Left renal pelvis (tissue), 4 donors: Measurements from ENCODE around the gene PSAPL1. TPM values are rescaled to one million over a fixed set of nuclear protein-coding genes. Genes with fewer than 3 reads are reported as not detected.

Experiments
- DNase-seq, 4 donors: peaks; one replicate each; pipeline ENCODE4 v3.0.0-alpha.2; 2013; ENCODE audit warnings: low read depth in 4 of 4, low spot score in 3 of 4
- polyA plus RNA-seq, 4 donors: library from polyadenylated mRNA; unstranded; fragments of 120-200 nt; gene quantifications; one replicate each; pipeline ENCODE4 v1.2.1, GENCODE V29; 2013; ENCODE audit not compliant: insufficient read length in 4 of 4

The PSAPL1 gene
- polyA plus RNA-seq, 4 donors, result not detected

- DNase-seq, result no peak
These were observed 13.2 kb downstream of the PSAPL1 start for GRCh38 chr4:7421356-7422150.

- DNase-seq, result no peak
These were observed 14.1 kb downstream of the PSAPL1 start for GRCh38 chr4:7420661-7421040.

- no peak for DNase-seq
These were observed 14.6 kb downstream of the PSAPL1 start for GRCh38 chr4:7419961-7420660.

- DNase-seq, result no peak
These were observed 16.4 kb downstream of the PSAPL1 start for GRCh38 chr4:7418131-7418943.

- no peak for DNase-seq
These were observed 17.1 kb downstream of the PSAPL1 start for GRCh38 chr4:7417639-7418038.

- DNase-seq, result no peak
These were observed 17.8 kb downstream of the PSAPL1 start for GRCh38 chr4:7416745-7417432.

GRCh38 chr4:7415927-7416686, 18.6 kb downstream of the PSAPL1 start:
- no peak for DNase-seq

GRCh38 chr4:7414736-7415510, 19.8 kb downstream of the PSAPL1 start:
- DNase-seq, result no peak

GRCh38 chr4:7414046-7414445, 20.7 kb downstream of the PSAPL1 start:
- DNase-seq, result no peak

- DNase-seq, result no peak
These were observed 22.2 kb downstream of the PSAPL1 start for GRCh38 chr4:7412554-7412912.

- DNase-seq, result no peak
These were observed 22.7 kb downstream of the PSAPL1 start for GRCh38 chr4:7411896-7412553.

GRCh38 chr4:7411491-7411890, 23.2 kb downstream of the PSAPL1 start:
- DNase-seq, result no peak

GRCh38 chr4:7410446-7410845, 24.3 kb downstream of the PSAPL1 start:
- peak in 1 of 4 donors; percentile 46 for DNase-seq

- no peak for DNase-seq
These were observed 26.6 kb downstream of the PSAPL1 start for GRCh38 chr4:7408166-7408565.

GRCh38 chr4:7403001-7403400, 31.7 kb downstream of the PSAPL1 start:
- no peak for DNase-seq

- no peak for DNase-seq
These were observed 32.2 kb downstream of the PSAPL1 start for GRCh38 chr4:7402526-7402925.

- no peak for DNase-seq
These were observed 33.9 kb downstream of the PSAPL1 start for GRCh38 chr4:7400671-7401298.
